GM10266 (cell line): Measurements from ENCODE around the gene ENO1.
"Not testable (repeated sequence)": the region's sequence is repeated elsewhere in the genome, so short reads cannot be mapped to it uniquely, and the experiment has no call there.

Source experiments
- DNase-seq: peaks from one replicate; pipeline ENCODE4 v3.0.0; 2012; ENCODE audit errors: extremely low spot score
- TF ChIP-seq, protein P1 (sequence below): IDR thresholded peaks from 2 replicates; pipeline ENCODE4 v1.5.1; 2012; ENCODE audit warnings: mild to moderate bottlenecking, low read depth; ENCODE audit not compliant: control insufficient read depth, insufficient read depth; ENCODE audit errors: missing control alignments

The ENO1 gene

DNA sequence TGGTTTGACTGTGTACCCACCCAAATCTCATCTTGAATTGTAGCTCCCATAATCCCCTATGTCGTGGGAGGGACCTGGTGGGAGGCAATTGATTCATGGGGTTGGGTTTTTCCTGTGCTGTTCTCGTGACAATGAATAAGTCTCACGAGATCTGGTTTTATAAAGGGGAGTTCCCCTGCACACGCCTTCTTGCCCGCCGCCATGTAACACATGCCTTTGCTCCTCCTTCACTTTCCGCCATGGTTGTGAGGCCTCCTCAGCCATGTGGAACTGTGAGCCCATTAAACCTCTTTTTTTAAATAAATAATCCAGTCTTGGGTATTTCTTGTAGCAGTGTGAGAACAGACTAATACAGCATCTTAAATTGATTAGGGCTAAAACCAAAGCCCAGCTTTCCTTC lies 38.5 kb downstream of the ENO1 start:
- DNase-seq, result no peak
- TF ChIP-seq, protein P1, sequence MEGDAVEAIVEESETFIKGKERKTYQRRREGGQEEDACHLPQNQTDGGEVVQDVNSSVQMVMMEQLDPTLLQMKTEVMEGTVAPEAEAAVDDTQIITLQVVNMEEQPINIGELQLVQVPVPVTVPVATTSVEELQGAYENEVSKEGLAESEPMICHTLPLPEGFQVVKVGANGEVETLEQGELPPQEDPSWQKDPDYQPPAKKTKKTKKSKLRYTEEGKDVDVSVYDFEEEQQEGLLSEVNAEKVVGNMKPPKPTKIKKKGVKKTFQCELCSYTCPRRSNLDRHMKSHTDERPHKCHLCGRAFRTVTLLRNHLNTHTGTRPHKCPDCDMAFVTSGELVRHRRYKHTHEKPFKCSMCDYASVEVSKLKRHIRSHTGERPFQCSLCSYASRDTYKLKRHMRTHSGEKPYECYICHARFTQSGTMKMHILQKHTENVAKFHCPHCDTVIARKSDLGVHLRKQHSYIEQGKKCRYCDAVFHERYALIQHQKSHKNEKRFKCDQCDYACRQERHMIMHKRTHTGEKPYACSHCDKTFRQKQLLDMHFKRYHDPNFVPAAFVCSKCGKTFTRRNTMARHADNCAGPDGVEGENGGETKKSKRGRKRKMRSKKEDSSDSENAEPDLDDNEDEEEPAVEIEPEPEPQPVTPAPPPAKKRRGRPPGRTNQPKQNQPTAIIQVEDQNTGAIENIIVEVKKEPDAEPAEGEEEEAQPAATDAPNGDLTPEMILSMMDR, result no peak

DNA sequence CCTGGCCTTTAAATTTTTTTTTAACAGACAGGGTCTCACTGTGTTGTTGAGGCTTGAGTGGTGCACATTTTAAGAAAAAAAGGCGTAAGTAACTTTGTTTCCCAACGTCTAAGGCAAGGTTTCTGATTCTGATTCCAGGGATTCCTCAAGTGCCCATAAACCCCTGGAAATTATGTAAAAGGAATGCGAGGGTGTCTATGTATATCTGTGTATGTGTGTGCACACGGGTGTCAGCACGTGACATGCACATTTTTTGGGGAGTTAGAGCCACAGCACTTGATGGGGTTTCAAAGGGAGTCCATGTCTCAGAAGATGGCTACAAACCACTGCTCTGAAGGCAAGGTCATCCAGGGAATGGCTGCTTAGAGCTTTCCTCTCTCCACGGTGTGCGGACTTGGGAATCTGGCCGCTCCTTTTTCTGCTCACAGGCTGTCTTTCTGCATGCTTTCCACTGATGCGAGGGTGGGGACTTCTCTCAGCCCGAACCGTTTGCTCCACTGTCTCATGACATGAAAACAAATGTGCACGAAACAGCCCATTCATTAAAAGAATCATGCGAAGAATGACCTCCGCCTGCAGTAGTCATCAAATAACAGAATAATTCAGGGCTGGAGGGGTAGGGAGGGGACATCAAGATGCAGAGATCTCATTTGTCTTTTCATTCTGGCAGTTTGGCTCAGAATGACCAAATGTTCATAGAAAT lies 42.4 kb downstream of the ENO1 start:
- no peak for DNase-seq

DNA sequence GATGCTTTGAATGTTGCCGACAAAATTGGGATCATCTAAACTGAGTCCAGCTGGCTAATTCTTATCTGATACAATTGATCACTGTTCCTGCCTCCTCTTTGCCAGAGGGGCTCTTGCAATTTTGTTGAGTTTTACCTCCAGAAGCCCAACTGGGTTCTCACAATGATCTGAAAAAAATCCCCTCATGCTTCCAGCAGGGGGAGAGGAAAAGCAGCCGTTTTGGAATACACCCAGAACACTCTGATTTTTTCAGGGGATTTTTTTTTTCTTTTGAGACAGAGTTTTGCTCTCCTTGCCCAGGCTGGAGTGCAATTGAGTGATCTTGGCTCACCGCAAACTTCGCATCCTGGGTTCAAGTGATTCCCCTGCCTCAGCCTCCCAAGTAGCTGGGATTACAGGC lies 47.1 kb downstream of the ENO1 start:
- no peak for DNase-seq
- TF ChIP-seq, protein P1, result no peak

More for the DNA sequence above, 42.4 kb downstream of the ENO1 start:
- TF ChIP-seq, protein P1, result no peak

DNA sequence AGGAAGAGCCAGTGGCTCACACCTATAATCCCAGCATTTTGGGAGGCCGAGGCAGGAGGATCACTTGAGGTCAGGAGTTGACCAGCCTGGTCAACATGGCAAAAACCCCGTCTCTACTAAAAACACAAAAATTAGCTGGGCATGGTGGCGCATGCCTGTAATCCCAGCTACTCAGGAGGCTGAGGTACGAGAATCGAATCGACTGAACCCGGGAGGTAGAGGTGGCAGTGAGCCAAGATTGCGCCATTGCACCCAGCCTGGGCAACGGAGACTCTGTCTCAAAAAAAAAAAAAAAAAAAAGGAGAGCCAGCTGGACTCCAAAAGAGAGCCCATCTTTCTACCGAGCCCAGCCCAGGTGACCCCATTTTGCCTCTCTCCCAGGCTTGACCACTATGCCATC lies 47.8 kb downstream of the ENO1 start:
- not testable (repeated sequence) for DNase-seq

DNA sequence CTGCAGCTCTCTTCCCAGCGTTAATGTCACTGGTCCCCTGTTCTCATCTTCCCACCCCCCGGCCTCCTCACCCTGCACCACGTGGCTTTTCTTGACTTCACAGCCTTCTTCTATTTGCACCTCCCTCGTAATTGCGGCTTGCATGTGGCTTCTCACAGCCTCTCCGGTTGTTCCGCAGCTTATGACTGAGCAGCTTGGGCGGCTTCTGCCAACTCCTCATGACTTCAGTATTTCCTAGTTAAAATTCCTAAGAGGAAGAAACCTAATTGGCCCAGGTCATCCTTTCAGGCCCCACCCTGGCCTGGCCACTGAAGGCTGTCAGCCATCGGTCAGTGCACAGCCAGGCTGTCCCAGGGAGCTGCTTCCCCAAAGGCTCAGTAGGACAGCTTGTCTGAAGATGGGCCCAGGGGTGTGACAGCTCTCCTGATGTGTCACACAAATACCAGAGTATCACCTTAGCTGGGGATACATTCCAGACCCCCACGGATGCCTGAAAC lies 52.5 kb downstream of the ENO1 start:
- TF ChIP-seq, protein P1, result no peak
- no peak for DNase-seq

DNA sequence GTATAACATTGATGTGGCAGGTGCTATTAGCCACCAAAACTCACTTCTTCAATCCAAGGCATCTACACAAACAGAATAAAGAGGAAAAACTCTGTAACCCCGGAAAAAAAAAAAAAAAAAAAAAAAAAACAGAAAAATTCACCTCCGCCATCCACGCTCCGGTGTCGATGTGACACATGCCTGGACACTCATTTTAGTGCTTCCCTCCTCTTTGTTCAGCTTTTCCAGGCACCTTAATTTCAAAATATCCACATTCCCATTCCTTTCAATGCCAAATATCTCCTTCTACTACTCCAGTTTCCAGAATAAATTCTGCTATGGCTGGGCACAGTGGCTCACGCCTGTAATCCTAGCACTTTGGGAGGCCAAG lies 55.2 kb downstream of the ENO1 start:
- DNase-seq, result no peak
- TF ChIP-seq, protein P1, result no peak

DNA sequence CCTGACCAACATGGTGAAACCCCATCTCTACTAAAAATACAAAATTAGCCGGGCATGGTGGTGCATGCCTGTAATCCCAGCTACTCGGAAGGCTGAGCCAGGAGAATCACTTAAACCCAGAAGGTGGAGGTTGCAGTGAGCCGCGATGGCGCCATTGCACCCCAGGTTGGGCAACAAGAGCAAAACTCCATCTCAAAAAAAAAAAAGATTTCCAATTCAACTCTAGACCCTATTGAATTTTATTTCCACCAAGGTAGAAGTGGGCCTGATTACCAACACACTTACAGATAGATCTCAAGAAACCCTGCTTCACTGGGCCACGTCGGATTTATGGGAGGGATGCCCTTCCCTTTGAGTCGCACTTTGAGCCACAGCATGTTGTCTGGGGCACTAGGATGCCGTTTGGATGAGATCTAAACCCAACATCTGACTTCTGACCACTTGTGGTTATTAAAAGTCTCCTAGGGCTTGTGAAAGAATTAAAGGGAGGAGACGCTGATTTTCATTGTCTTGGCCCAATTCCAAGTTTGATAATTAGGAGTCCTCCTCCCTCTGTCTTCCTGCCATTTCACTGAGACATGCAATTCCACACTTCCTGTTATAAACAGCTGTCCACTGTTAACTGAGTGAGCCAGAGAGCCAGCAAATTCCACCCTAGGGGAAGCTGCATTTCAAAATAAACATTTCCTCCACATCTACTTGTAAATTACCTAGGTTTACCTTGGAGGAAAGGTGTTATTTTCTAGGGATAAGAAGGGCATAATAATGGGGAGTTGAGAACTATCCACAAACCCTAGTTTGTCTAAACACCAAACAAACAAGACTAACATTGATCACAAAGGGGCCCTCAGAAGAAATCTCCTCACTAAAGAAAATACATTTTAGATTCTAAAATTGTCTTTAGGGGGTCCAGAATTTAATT lies 55.9 kb downstream of the ENO1 start:
- no peak for DNase-seq
- TF ChIP-seq, protein P1, result no peak
